HEK293 (cell line): ENCODE data around the gene ETNK2.

Experiments used
- HIC1 ChIP-seq: fragments of 450-650 bp; formaldehyde crosslinking; IDR thresholded peaks from 2 replicates; pipeline ENCODE4 v1.5.1; 2016; ENCODE audit warnings: missing biosample characterization, missing genetic modification characterization
- MEIS1 ChIP-seq: sonication (generic); formaldehyde crosslinking; IDR thresholded peaks from 2 replicates; pipeline ENCODE4 v1.8.1; 2022; ENCODE audit warnings: missing genetic modification reagents, mild to moderate bottlenecking, borderline replicate concordance
- PRDM10 ChIP-seq: fragments of 450-650 bp; formaldehyde crosslinking; IDR thresholded peaks from 2 replicates; pipeline ENCODE4 v1.5.1; 2016; ENCODE audit warnings: missing biosample characterization, missing genetic modification characterization
- PRDM4 ChIP-seq: fragments of 450-650 bp; formaldehyde crosslinking; IDR thresholded peaks from 2 replicates; pipeline ENCODE4 v1.5.1; 2017; ENCODE audit warnings: missing biosample characterization, missing genetic modification characterization
- TCF7L2 ChIP-seq: IDR thresholded peaks from 2 replicates; pipeline ENCODE4 v1.6.1; 2011; ENCODE audit warnings: low read depth, mild to moderate bottlenecking, inconsistent platforms, low read length, moderate library complexity, borderline replicate concordance
- ZBTB49 ChIP-seq: fragments of 450-650 bp; formaldehyde crosslinking; IDR thresholded peaks from 2 replicates; pipeline ENCODE4 v1.5.1; 2016; ENCODE audit warnings: missing biosample characterization, missing genetic modification characterization, low read depth
- ZBTB7A ChIP-seq: fragments of 450-650 bp; formaldehyde crosslinking; IDR thresholded peaks from 2 replicates; pipeline ENCODE4 v1.5.1; 2016; ENCODE audit warnings: low read depth, missing biosample characterization, missing genetic modification characterization
- ZNF10 ChIP-seq: fragments of 450-650 bp; formaldehyde crosslinking; IDR thresholded peaks from 2 replicates; pipeline ENCODE4 v1.5.1; 2017; ENCODE audit warnings: missing biosample characterization, missing genetic modification characterization
- ZNF549 ChIP-seq: fragments of 450-650 bp; IDR thresholded peaks from 2 replicates; pipeline ENCODE4 v1.5.1; 2018; ENCODE audit warnings: missing biosample characterization, missing genetic modification characterization, mild to moderate bottlenecking, inconsistent platforms, moderate library complexity
- ZNF639 ChIP-seq: fragments of 450-650 bp; formaldehyde crosslinking; IDR thresholded peaks from 2 replicates; pipeline ENCODE4 v1.5.1; 2016; ENCODE audit warnings: missing biosample characterization, missing genetic modification characterization
- ZNF768 ChIP-seq: fragments of 450-650 bp; formaldehyde crosslinking; IDR thresholded peaks from 2 replicates; pipeline ENCODE4 v1.5.1; 2018; ENCODE audit warnings: missing biosample characterization, mild to moderate bottlenecking, missing genetic modification characterization
- TF ChIP-seq, protein P1 (sequence below): fragments of 450-650 bp; formaldehyde crosslinking; IDR thresholded peaks from 2 replicates; pipeline ENCODE4 v1.5.1; 2016; ENCODE audit warnings: missing biosample characterization, missing genetic modification characterization
- TF ChIP-seq, protein P2 (sequence below): fragments of 450-650 bp; formaldehyde crosslinking; IDR thresholded peaks from 2 replicates; pipeline ENCODE4 v1.5.1; 2016; ENCODE audit warnings: missing biosample characterization, missing genetic modification characterization

The ETNK2 gene

DNA sequence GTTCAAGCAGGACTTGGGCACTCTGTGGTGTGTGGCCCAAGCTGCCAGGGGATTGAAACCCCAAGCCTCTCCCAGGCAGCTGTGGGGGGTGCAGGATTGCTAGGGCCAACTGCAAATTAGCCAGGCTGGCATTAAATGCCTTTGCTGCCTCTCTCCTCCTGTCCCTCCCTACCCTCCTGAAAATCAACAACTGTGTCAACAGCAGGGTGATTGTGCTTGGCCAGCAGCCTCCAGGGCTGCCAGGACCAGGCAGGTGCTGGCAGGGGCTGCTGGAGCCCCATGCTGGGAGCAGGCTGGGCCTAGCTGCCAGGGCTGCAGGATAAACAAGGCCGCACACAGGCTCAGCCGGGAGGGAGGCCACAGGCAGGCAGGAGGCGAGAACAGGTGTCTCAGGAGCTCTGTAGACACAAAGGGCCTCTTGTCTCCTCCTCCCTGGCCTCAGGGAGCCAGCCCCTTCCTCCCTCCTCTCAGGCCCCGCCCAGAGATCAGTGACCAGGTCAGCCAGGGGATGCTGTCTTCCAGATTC lies 67.5 kb downstream of the ETNK2 start (continued):
- TF ChIP-seq ZBTB49 (tag by site-specific recombination) (no peak), ZNF768 (no peak), ZNF639 (tag by site-specific recombination) (no peak), ZNF549 (no peak), HIC1 (tag by site-specific recombination) (no peak), ZBTB7A (tag by site-specific recombination) (no peak), TCF7L2 (no peak), ZNF10 (tag by site-specific recombination) (no peak), PRDM10 (tag by site-specific recombination) (peak; percentile 99), MEIS1 (CRISPR knock-in tag) (no peak), PRDM4 (tag by site-specific recombination) (no peak)
- TF ChIP-seq, protein P1, sequence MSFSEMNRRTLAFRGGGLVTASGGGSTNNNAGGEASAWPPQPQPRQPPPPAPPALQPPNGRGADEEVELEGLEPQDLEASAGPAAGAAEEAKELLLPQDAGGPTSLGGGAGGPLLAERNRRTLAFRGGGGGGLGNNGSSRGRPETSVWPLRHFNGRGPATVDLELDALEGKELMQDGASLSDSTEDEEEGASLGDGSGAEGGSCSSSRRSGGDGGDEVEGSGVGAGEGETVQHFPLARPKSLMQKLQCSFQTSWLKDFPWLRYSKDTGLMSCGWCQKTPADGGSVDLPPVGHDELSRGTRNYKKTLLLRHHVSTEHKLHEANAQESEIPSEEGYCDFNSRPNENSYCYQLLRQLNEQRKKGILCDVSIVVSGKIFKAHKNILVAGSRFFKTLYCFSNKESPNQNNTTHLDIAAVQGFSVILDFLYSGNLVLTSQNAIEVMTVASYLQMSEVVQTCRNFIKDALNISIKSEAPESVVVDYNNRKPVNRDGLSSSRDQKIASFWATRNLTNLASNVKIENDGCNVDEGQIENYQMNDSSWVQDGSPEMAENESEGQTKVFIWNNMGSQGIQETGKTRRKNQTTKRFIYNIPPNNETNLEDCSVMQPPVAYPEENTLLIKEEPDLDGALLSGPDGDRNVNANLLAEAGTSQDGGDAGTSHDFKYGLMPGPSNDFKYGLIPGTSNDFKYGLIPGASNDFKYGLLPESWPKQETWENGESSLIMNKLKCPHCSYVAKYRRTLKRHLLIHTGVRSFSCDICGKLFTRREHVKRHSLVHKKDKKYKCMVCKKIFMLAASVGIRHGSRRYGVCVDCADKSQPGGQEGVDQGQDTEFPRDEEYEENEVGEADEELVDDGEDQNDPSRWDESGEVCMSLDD (tag by site-specific recombination): no peak
- TF ChIP-seq, protein P2, sequence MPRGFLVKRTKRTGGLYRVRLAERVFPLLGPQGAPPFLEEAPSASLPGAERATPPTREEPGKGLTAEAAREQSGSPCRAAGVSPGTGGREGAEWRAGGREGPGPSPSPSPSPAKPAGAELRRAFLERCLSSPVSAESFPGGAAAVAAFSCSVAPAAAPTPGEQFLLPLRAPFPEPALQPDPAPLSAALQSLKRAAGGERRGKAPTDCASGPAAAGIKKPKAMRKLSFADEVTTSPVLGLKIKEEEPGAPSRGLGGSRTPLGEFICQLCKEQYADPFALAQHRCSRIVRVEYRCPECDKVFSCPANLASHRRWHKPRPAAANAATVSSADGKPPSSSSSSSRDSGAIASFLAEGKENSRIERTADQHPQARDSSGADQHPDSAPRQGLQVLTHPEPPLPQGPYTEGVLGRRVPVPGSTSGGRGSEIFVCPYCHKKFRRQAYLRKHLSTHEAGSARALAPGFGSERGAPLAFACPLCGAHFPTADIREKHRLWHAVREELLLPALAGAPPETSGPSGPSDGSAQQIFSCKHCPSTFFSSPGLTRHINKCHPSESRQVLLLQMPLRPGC (tag by site-specific recombination): no peak
